ENCODE results near the gene ASPM. TPM values are rescaled to one million over a fixed set of nuclear protein-coding genes. Genes with fewer than 3 reads are reported as not detected.

Gene ASPM
- total and polyA plus RNA-seq, 2 of the 8 experiments (the other 6 are each of a cell fraction or from before 2014, with no cell fraction given), result 5.1 to 50.3 TPM

- Histone ChIP-seq H3K27ac (ENCODE audit: low read depth, low read length) (no peak overlapping the region), H3K4me2 (ENCODE audit: insufficient read depth in 1 of 2, low read depth in 2 of 2, low read length in 2 of 2) (no peak overlapping the region), H3K18ac (ENCODE audit: extremely low read depth, low read length) (no peak overlapping the region), H3K9ac (replicated peaks in 1 of 4; ENCODE audit: extremely low read depth in 1 of 4, low read depth in 3 of 4, low read length in 3 of 4) (no peak overlapping the region), H2BK12ac (ENCODE audit: low read depth, low read length) (no peak overlapping the region), H3K79me1 (ENCODE audit: low read depth, low read length) (no peaks in the 10 kb centered on the region), H3K27me3 (replicated peaks in 1 of 4; ENCODE audit: control insufficient read depth in 3 of 4, extremely low read depth in 1 of 4, insufficient read depth in 3 of 4, low read length in 3 of 4) (no peaks in the 10 kb centered on the region), H3K79me2 (ENCODE audit: control insufficient read depth in 1 of 2, insufficient read depth in 2 of 2, low read length in 2 of 2) (no peaks in the 10 kb centered on the region), H2BK20ac (ENCODE audit: low read length) (no peak overlapping the region), H2AK5ac (ENCODE audit: low read depth, low read length) (no peak overlapping the region), H3K4me1 (replicated peaks in 1 of 4; ENCODE audit: control insufficient read depth in 3 of 4, insufficient read depth in 4 of 4, low read length in 3 of 4) (no peaks in the 10 kb centered on the region), H4K8ac (ENCODE audit: extremely low read depth, insufficient read depth, low read length) (no peak overlapping the region), H3K14ac (ENCODE audit: insufficient read length) (no peak overlapping the region), H3K23ac (ENCODE audit: insufficient read length) (no peak overlapping the region), H4K91ac (replicated peaks; ENCODE audit: insufficient read length, low read length) (no peak overlapping the region), H3K4ac (replicated peaks; ENCODE audit: insufficient read length, low read depth, low read length) (no peak overlapping the region), H2BK5ac (ENCODE audit: low read depth, low read length) (no peak overlapping the region), H2BK15ac (ENCODE audit: low read length) (no peak overlapping the region), H3K36me3 (ENCODE audit: control insufficient read depth in 2 of 4, insufficient read depth in 4 of 4, low read length in 3 of 4) (no peaks in the 10 kb centered on the region), H4K20me1 (replicated peaks in 1 of 2; ENCODE audit: control insufficient read depth in 1 of 2, insufficient read depth in 2 of 2, low read length in 2 of 2) (no peaks in the 10 kb centered on the region), H3K56ac (replicated peaks; ENCODE audit: insufficient read length, low read depth, low read length) (no peak overlapping the region), H3K23me2 (ENCODE audit: low read depth, low read length) (no peaks in the 10 kb centered on the region), H3K9me3 (ENCODE audit: insufficient read depth in 2 of 2, low read depth in 1 of 2, low read length in 1 of 2) (no peaks in the 10 kb centered on the region), H4K5ac (ENCODE audit: insufficient read length, low read depth, low read length) (no peak overlapping the region), H2AFZ (ENCODE audit: low read length) (peak overlapping the region; percentile 75; the same call in 1 of the 2 replicates), H3K4me3 (ENCODE audit: extremely low read depth in 1 of 4, insufficient read depth in 2 of 4, low read depth in 3 of 4, low read length in 4 of 4) (no peak overlapping the region), H2BK120ac (replicated peaks; ENCODE audit: low read depth, low read length) (no peak overlapping the region)
- ChIA-PET POLR2A (ENCODE audit: partially characterized antibody) (no interaction called here), CTCF (ENCODE audit: partially characterized antibody) (interaction anchor here (0.6 to 1.4 kb wide), 3 partner anchors 10 to 319 kb away, joined by 3 to 4 read pairs (median 3); no protein-coding TSS in a partner anchor)
- no peak for FAIRE-seq
- no peak for DNase-seq (ENCODE audit: low read depth in 1 of 2, low spot score in 2 of 2)
- WGBS, 2 experiments (ENCODE audit: extremely low coverage in 1 of 2, insufficient coverage in 1 of 2, insufficient read length in 1 of 2, insufficient replicate concordance in 2 of 2, low coverage in 1 of 2, low lambda C conversion rate in 2 of 2, missing lambda C conversion rate in 1 of 2), result 80% methylated on average over 7 of the region's 7 CpGs; no CpG with 5 or more reads in 1 of the 2 experiments
- TF ChIP-seq HDAC6 (IDR thresholded peaks at IDR 0.05; ENCODE audit: low read depth, low read length), result no peak
- no peak for TF ChIP-seq RNF2 (IDR thresholded peaks at IDR 0.05; ENCODE audit: borderline replicate concordance, low read depth, low read length, missing control alignments, poor library complexity, severe bottlenecking)
- no peak for TF ChIP-seq POU5F1 (IDR thresholded peaks at IDR 0.05; ENCODE audit: low read depth, low read length)
- TF ChIP-seq ATF2 (IDR thresholded peaks at IDR 0.05; ENCODE audit: low read length), result no peak
- no peak for TF ChIP-seq NANOG (IDR thresholded peaks at IDR 0.05; ENCODE audit: insufficient read depth, low read depth, low read length, poor library complexity, severe bottlenecking)
- TF ChIP-seq CBX5 (IDR thresholded peaks at IDR 0.05; ENCODE audit: low read depth, low read length), result no peak
- TF ChIP-seq GTF2F1 (IDR thresholded peaks at IDR 0.05; ENCODE audit: borderline replicate concordance, low read depth, low read length), result no peak
- no peak for TF ChIP-seq RAD21 (IDR thresholded peaks at IDR 0.05 in 1 of 2, conservative IDR thresholded peaks at IDR 0.05 in 1 of 2; ENCODE audit: low read depth in 2 of 2, low read length in 2 of 2)
- TF ChIP-seq SIN3A (conservative IDR thresholded peaks at IDR 0.05 in 1 of 2, IDR thresholded peaks at IDR 0.05 in 1 of 2; ENCODE audit: low read depth in 1 of 2, low read length in 2 of 2), result no peak
Observed at GRCh38 chr1:197041486-197042353, 104.7 kb downstream of the ASPM start.

All from H1 (cell line).